Colonic mucosa (tissue), 4 donors: ENCODE data around the gene MAGED4B. TPM values are rescaled to one million over a fixed set of nuclear protein-coding genes. Genes with fewer than 3 reads are reported as not detected.

ENCODE experiments used
- DNase-seq: peaks from one replicate; pipeline ENCODE4 v3.0.0-alpha.2; 2020
- H3K27ac ChIP-seq: fragments of 200-600 bp; one replicate; pipeline ENCODE4 v1.8.0; 2021
- H3K27me3 ChIP-seq: fragments of 200-600 bp; one replicate; pipeline ENCODE4 v1.8.0; 2021
- H3K36me3 ChIP-seq: fragments of 200-600 bp; one replicate; pipeline ENCODE4 v1.8.0; 2021
- H3K4me1 ChIP-seq: fragments of 200-600 bp; one replicate; pipeline ENCODE4 v1.8.0; 2021; ENCODE audit warnings: mild to moderate bottlenecking
- H3K4me3 ChIP-seq: fragments of 200-600 bp; one replicate; pipeline ENCODE4 v1.8.0; 2021
- H3K9ac ChIP-seq, 2 donors: one replicate each; pipeline ENCODE4 v1.7.0; 2013; ENCODE audit warnings: control low read depth in 2 of 2, low read depth in 2 of 2, low read length in 2 of 2
- H3K9me3 ChIP-seq: fragments of 200-600 bp; one replicate; pipeline ENCODE4 v1.8.0; 2021
- intact Hi-C: fragments of 100-400 bp; cut with DNase I; formaldehyde crosslinking; loops from one replicate; pipeline ENCODE4 v1.14.1; 2022
- total RNA-seq, 2 donors: library from RNA; stranded (reverse); fragmentation: NEBNext Ultra II Directional in 1 of 2; extraction: Animal tissue kit (Norgen Biotek cat#: 25700) in 1 of 2; gene quantifications; one replicate each; pipeline ENCODE4 v1.2.1, GENCODE V29; 2021
- TF ChIP-seq, protein P1 (sequence below): fragments of 200-600 bp; IDR thresholded peaks from one replicate; pipeline ENCODE4 v1.8.0; 2022; ENCODE audit warnings: antibody characterized with exemption, mild to moderate bottlenecking
- donor health status: healthy.
- donor health status: DM: no; HTN: no; CAD: no.
- donor health status: DM: no; HTN: no; CAD: no.

Gene MAGED4B
- total RNA-seq, 2 donors from 2014 or later = 4.1 TPM

DNA sequence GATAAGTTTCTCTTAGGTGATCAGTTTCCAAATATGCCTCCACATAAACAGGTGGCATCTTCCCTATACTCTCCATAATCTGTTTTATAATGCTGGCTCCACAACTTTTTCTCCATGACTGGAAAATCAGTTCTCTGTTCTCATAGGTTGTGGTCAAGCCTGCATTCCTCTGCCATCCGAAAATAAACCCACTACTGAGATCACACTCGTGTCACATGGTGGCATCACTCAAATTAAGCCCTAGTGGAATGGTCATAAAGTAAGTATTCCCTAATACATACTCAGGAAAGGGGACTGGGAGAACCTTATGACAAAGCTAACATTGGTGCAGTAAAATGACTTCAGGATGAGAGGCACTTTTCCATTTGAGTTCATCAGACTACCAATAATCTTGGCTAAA is 37.6 kb downstream of the MAGED4B start:
- TF ChIP-seq, protein P1, sequence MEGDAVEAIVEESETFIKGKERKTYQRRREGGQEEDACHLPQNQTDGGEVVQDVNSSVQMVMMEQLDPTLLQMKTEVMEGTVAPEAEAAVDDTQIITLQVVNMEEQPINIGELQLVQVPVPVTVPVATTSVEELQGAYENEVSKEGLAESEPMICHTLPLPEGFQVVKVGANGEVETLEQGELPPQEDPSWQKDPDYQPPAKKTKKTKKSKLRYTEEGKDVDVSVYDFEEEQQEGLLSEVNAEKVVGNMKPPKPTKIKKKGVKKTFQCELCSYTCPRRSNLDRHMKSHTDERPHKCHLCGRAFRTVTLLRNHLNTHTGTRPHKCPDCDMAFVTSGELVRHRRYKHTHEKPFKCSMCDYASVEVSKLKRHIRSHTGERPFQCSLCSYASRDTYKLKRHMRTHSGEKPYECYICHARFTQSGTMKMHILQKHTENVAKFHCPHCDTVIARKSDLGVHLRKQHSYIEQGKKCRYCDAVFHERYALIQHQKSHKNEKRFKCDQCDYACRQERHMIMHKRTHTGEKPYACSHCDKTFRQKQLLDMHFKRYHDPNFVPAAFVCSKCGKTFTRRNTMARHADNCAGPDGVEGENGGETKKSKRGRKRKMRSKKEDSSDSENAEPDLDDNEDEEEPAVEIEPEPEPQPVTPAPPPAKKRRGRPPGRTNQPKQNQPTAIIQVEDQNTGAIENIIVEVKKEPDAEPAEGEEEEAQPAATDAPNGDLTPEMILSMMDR = no peak
- no peak for DNase-seq
- H3K4me1 ChIP-seq = no peaks in the 10 kb centered on the region
- no peaks in the 10 kb centered on the region for H3K9me3 ChIP-seq
- H3K27ac ChIP-seq = no peak overlapping the region
- no peak overlapping the region for H3K9ac ChIP-seq
- intact Hi-C loops = no loop called here
- H3K36me3 ChIP-seq = no peaks in the 10 kb centered on the region
- no peak overlapping the region for H3K4me3 ChIP-seq
- no peaks in the 10 kb centered on the region for H3K27me3 ChIP-seq

DNA sequence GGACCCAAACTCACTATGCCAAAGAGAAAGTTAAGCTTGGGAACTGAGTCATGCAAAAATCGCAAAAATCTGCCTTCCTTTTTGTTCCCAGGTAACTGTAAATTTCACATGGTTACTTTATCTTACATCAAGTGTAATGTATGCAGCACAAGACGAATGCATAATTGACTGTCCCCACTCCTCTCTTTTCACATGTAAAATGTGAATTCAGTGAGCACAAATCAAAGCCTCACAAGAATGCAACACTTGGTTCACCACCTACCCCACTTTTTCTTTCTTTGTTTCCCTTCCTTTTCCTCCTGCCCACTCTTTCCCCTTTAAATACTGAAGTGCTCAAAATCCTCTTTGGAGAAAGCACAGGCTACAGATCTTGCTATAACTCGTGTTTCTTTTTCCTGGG is 53.2 kb downstream of the MAGED4B start:
- no peak for DNase-seq
- TF ChIP-seq, protein P1 = no peak
- no peaks in the 10 kb centered on the region for H3K9me3 ChIP-seq
- no peaks in the 10 kb centered on the region for H3K4me1 ChIP-seq
- H3K27me3 ChIP-seq = no peaks in the 10 kb centered on the region
- no peak overlapping the region for H3K9ac ChIP-seq
- intact Hi-C loops = no loop called here
- H3K4me3 ChIP-seq = no peak overlapping the region
- H3K27ac ChIP-seq = no peak overlapping the region
- H3K36me3 ChIP-seq = no peaks in the 10 kb centered on the region

Other genes starting within 250 kb of the MAGED4B start
- 10 to 100 TPM; 68.2 to 96.8 TPM for gene MAGED1, start 175.6 kb downstream of the MAGED4B start, total RNA-seq
- gene MAGED4, start 115.7 kb upstream of the MAGED4B start, total RNA-seq = 1 to 10 TPM; 1.8 to 1.9 TPM